Smooth muscle cell of the coronary artery (primary cell): ENCODE results near the gene SMYD3. TPM values are rescaled to one million over a fixed set of nuclear protein-coding genes. Genes with fewer than 3 reads are reported as not detected.

Experiments used
- total RNA-seq: library from RNA; depleted of rRNA; stranded (reverse); fragments of >200 nt; gene quantifications from 2 replicates; pipeline ENCODE4 v1.2.3, GENCODE V29; 2014; ENCODE audit warnings: low replicate concordance

Gene SMYD3
- total RNA-seq = 37.4 and 142 TPM in 2 replicates

DNA sequence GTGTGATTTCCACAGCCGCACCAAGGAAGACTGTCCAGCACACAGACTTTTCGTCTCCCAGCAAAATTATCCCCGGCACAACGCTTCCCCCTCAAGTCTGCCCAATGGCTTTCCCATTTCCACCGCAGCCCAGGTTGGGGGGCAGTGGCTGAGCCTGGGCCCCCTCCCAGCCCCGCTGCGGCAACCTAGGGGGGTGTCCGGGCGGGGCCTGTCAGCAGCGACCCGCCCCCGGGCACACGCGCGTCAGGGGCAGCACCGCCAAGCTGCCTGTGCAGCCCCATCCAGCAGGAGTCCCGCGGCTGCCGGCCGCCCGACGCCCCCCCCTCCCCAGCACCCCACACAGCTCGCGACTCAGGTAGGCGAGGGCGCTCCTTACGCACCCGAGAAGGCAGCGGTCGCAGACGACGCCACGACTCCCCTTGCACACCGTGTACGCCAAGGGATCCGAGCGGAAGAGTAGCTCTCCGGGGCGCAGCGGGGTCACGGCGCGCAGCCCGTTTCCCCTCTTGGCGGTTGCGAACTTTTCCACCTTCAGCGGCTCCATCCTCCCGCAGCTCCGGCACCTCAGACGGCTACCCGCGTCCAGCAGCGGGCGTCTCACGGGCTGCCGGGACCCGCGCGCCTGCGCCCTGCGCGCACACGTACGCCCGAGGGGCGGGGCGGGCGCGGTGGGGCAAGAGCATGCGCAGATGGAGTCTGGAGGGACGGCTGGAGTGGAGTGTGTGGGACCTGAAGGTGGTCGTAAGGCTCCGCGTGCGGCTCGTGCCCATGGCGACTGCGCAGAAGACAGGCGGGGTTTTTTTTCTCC lies at the start of gene SMYD3:
TSS of gene SMYD3 (minus strand) at position 606 of the 808 bp plus-strand sequence.

Other genes with a start within 250 kb of the SMYD3 start
- 3.6 and 13.5 TPM in 2 replicates for gene TFB2M, start 59.0 kb upstream of the SMYD3 start, total RNA-seq
- 19.5 and 46.5 TPM in 2 replicates for gene CNST, start 59.2 kb upstream of the SMYD3 start, total RNA-seq
- gene SCCPDH, start 217.1 kb upstream of the SMYD3 start, total RNA-seq = 33.0 and 33.2 TPM in 2 replicates